ENCODE data around the gene DDIT3. TPM values are rescaled to one million over a fixed set of nuclear protein-coding genes. Genes with fewer than 3 reads are reported as not detected.

DDIT3 gene
- total RNA-seq, 2 experiments from 2014 or later = 32.3 to 42.7 TPM

- H3K27ac ChIP-seq (ENCODE audit: low read depth, low read length, poor library complexity, severe bottlenecking) = no peak overlapping the region
- H3K4me2 ChIP-seq (ENCODE audit: low read length) = no peak overlapping the region
- CTCF ChIA-PET (ENCODE audit: unreplicated experiment) = no interaction called here
- H3K36me3 ChIP-seq (ENCODE audit: insufficient read depth, low read length) = peaks cover 93% of the 10 kb centered on the region
- BruUV-seq (replicated peaks) = no TSS peak
- POLR2A ChIA-PET = interaction anchor here (1.4 kb wide), 1 partner anchor 12 kb away, joined by 3 read pairs; no protein-coding TSS in a partner anchor
- H4K20me1 ChIP-seq (ENCODE audit: insufficient read depth, low read length) = no peaks in the 10 kb centered on the region
- no peak for DNase-seq (ENCODE audit: low spot score)
- TF ChIP-seq EZH2phosphoT487 (IDR thresholded peaks at IDR 0.05; ENCODE audit: borderline replicate concordance, low read depth, low read length) = no peak
- no peak for TF ChIP-seq CTCF (conservative IDR thresholded peaks at IDR 0.05; ENCODE audit: low read length)
- no peak overlapping the region for H2AFZ ChIP-seq (ENCODE audit: low read length)
- no peaks in the 10 kb centered on the region for H3K9me2 ChIP-seq (ENCODE audit: insufficient read depth, low read length)
- H3K4me1 ChIP-seq (ENCODE audit: insufficient read depth, low read length, poor library complexity, severe bottlenecking) = no peaks in the 10 kb centered on the region
- intact Hi-C loops (cut with micrococcal nuclease; ENCODE audit: unreplicated experiment) = no loop called here
- H3K79me2 ChIP-seq (ENCODE audit: insufficient read depth, low read depth, low read length) = no peaks in the 10 kb centered on the region
- no peaks in the 10 kb centered on the region for H3K9me3 ChIP-seq (ENCODE audit: low read length)
- no peak overlapping the region for H3K4me3 ChIP-seq (ENCODE audit: low read depth, low read length, poor library complexity, severe bottlenecking)
Observed at GRCh38 chr12:57500213-57500612, 20.1 kb downstream of the DDIT3 start.

- H3K4me2 ChIP-seq (ENCODE audit: low read length) = no peak overlapping the region
- no peak overlapping the region for H3K27ac ChIP-seq (ENCODE audit: low read depth, low read length, poor library complexity, severe bottlenecking)
- no TSS peak for BruUV-seq (replicated peaks)
- intact Hi-C loops (cut with micrococcal nuclease; ENCODE audit: unreplicated experiment) = no loop called here
- TF ChIP-seq CTCF (conservative IDR thresholded peaks at IDR 0.05; ENCODE audit: low read length) (no peak), EZH2phosphoT487 (IDR thresholded peaks at IDR 0.05; ENCODE audit: borderline replicate concordance, low read depth, low read length) (no peak)
- no peak overlapping the region for H3K4me3 ChIP-seq (ENCODE audit: low read depth, low read length, poor library complexity, severe bottlenecking)
- ChIA-PET POLR2A (no interaction called here), CTCF (ENCODE audit: unreplicated experiment) (no interaction called here)
- no peak overlapping the region for H2AFZ ChIP-seq (ENCODE audit: low read length)
- H3K79me2 ChIP-seq (ENCODE audit: insufficient read depth, low read depth, low read length) = no peaks in the 10 kb centered on the region
- H3K36me3 ChIP-seq (ENCODE audit: insufficient read depth, low read length) = peaks cover 86% of the 10 kb centered on the region
- no peaks in the 10 kb centered on the region for H3K4me1 ChIP-seq (ENCODE audit: insufficient read depth, low read length, poor library complexity, severe bottlenecking)
- H4K20me1 ChIP-seq (ENCODE audit: insufficient read depth, low read length) = no peaks in the 10 kb centered on the region
- no peak for DNase-seq (ENCODE audit: low spot score)
- no peaks in the 10 kb centered on the region for H3K9me3 ChIP-seq (ENCODE audit: low read length)
- no peaks in the 10 kb centered on the region for H3K9me2 ChIP-seq (ENCODE audit: insufficient read depth, low read length)
Observed at GRCh38 chr12:57498571-57498970, 21.7 kb downstream of the DDIT3 start.

GRCh38 chr12:57498132-57498502 lies 22.2 kb downstream of the DDIT3 start:
- Histone ChIP-seq H4K20me1 (ENCODE audit: insufficient read depth, low read length) (no peaks in the 10 kb centered on the region), H3K9me3 (ENCODE audit: low read length) (no peaks in the 10 kb centered on the region), H3K9me2 (ENCODE audit: insufficient read depth, low read length) (no peaks in the 10 kb centered on the region), H3K4me2 (ENCODE audit: low read length) (no peak overlapping the region), H3K27ac (ENCODE audit: low read depth, low read length, poor library complexity, severe bottlenecking) (no peak overlapping the region), H3K79me2 (ENCODE audit: insufficient read depth, low read depth, low read length) (no peaks in the 10 kb centered on the region), H3K36me3 (ENCODE audit: insufficient read depth, low read length) (peaks cover 82% of the 10 kb centered on the region), H3K4me3 (ENCODE audit: low read depth, low read length, poor library complexity, severe bottlenecking) (no peak overlapping the region), H3K4me1 (ENCODE audit: insufficient read depth, low read length, poor library complexity, severe bottlenecking) (no peaks in the 10 kb centered on the region), H2AFZ (ENCODE audit: low read length) (no peak overlapping the region)
- TF ChIP-seq EZH2phosphoT487 (IDR thresholded peaks at IDR 0.05; ENCODE audit: borderline replicate concordance, low read depth, low read length) = no peak
- TF ChIP-seq CTCF (conservative IDR thresholded peaks at IDR 0.05; ENCODE audit: low read length) = no peak
- BruUV-seq (replicated peaks) = no TSS peak
- CTCF ChIA-PET (ENCODE audit: unreplicated experiment) = no interaction called here
- intact Hi-C loops (cut with micrococcal nuclease; ENCODE audit: unreplicated experiment) = no loop called here
- POLR2A ChIA-PET = no interaction called here
- DNase-seq (ENCODE audit: low spot score) = no peak
